Bladder microvascular endothelial cell (primary cell): ENCODE results near the gene SEMA4G. TPM values are rescaled to one million over a fixed set of nuclear protein-coding genes. Genes with fewer than 3 reads are reported as not detected.

ENCODE experiments used
- total RNA-seq: library from RNA; depleted of rRNA; stranded (reverse); fragments of >200 nt; gene quantifications from 2 replicates; pipeline ENCODE4 v1.2.3, GENCODE V29; 2014

The SEMA4G gene, protein sequence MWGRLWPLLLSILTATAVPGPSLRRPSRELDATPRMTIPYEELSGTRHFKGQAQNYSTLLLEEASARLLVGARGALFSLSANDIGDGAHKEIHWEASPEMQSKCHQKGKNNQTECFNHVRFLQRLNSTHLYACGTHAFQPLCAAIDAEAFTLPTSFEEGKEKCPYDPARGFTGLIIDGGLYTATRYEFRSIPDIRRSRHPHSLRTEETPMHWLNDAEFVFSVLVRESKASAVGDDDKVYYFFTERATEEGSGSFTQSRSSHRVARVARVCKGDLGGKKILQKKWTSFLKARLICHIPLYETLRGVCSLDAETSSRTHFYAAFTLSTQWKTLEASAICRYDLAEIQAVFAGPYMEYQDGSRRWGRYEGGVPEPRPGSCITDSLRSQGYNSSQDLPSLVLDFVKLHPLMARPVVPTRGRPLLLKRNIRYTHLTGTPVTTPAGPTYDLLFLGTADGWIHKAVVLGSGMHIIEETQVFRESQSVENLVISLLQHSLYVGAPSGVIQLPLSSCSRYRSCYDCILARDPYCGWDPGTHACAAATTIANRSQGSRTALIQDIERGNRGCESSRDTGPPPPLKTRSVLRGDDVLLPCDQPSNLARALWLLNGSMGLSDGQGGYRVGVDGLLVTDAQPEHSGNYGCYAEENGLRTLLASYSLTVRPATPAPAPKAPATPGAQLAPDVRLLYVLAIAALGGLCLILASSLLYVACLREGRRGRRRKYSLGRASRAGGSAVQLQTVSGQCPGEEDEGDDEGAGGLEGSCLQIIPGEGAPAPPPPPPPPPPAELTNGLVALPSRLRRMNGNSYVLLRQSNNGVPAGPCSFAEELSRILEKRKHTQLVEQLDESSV
- 1.8 and 2.8 TPM in 2 replicates for total RNA-seq

DNA sequence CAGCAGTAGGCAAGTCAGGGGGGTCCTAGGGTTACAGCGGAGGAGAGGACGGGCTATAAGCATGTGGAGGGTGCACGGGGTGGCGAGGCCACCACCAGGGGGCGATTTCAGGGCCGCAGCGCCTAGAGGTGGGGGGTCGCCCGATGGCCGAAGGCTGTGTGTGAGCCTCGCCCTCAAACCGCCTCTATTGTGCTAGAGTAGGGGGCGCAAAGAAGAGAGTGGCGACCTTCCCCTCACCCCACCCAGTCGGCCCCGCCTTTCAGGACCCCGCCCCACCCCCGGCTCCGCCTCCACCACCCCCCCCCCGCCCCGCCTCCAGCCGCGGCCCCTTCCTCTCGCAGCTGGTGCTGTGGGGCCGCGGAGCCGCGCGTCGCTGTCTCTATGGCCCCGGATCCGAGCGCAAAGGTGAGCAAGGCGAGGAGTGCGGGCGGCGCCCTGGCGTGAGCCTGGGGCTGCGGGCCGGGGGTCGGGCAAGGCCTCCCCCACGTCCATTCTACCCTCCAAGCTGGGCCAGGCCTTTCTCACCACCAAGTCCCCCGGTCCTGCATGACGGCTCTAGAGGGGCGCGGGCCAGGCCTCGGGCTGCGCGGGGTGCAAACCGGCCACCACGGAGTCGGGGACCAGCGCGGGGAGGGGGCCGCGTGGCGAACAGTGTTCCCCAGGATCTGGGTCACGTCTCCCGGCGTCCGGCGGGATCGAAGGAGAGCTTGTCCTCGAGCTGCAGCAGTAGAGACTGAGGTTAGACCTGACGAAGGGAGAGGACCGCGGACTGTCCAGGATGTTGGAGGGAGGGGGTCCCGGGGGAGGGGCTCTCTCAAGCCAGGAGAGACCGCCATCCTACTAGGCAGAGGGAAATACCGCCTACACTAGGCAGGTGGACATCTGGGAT lies at the start of gene SEMA4G:
TSS of gene SEMA4G (plus strand) at position 318 of the 889 bp plus-strand sequence. CDS start 3,409 bp downstream, outside the sequence.

DNA sequence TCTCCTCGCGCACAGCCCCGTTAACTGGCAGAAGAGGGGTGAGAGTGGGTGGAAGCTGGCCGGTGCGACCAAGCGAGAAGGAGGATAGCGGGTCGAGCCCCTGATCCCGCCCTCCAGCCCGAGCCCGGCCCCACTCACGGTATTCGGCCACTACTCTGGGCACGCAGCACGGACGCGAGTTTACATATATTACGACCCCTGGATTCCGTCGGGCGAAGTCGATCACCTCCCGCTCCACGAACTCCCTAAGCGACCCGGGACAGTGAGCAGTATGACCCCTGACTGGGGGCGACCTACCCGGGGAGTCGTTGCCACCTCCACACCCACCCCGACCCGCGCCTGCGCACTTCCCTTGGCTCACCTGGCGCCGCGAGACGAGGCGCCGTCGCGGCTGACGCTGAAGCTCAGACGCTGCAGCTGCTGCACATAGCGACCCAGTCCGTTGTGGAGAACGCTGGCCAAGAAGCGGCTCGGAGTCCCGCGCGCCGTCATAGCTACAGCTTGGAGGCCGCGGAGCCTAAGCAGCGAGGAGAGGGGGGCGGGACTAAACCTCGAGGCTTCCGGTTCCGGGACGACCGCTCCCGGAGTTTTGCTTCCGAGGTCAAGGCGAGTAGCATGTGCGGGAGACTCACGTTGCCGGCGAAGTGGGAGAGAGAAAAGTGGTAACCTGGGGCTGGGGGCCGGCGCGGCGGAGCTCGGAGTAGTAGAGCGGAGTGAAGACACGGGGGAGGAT lies 17.8 kb downstream of the SEMA4G start, which contains the start of the genes MRPL43 and TWNK:
TSS of gene MRPL43 (minus strand) at position 546 of the 733 bp plus-strand sequence. CDS start at position 492, 54 bp downstream.
TSS of gene TWNK (plus strand) at position 592 of the 733 bp plus-strand sequence. CDS start 668 bp downstream, outside the sequence.

DNA sequence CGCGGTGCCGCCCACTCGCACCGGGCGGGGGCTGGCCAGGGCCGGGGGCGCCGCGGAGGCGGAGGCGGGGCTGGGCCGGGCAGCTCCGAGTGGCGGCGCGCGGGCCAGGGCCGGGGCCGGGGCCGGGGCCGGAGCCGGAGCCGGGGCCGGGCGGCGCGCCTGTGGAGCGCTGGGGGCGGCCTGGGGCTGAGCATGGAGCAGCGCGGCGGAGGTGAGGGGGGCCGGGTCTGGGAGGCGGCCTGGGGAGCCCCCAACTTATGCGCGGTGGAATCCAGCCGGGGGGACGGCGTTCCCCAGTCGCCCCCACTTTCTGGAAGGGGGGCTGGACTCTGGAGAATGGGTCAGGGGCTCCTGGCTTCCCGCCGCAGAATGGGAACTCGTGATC lies 30.4 kb downstream of the SEMA4G start, which contains the start of gene LZTS2:
TSS of gene LZTS2 (plus strand) at position 67 of the 385 bp plus-strand sequence. CDS start 2,731 bp downstream, outside the sequence.

Other genes starting within 250 kb of the SEMA4G start
- not detected in 2 replicates for gene PAX2, start 223.9 kb upstream of the SEMA4G start, total RNA-seq
- 17.2 and 31.5 TPM in 2 replicates for gene SLF2, start 56.5 kb upstream of the SEMA4G start, total RNA-seq
- gene MRPL43, start 18.0 kb downstream of the SEMA4G start, total RNA-seq = 38.6 and 48.6 TPM in 2 replicates
- 3.7 and 11.5 TPM in 2 replicates for gene TWNK, start 18.0 kb downstream of the SEMA4G start, total RNA-seq
- gene LZTS2, start 30.3 kb downstream of the SEMA4G start, total RNA-seq = 40.8 and 47.3 TPM in 2 replicates
- 0.16 and 0.44 TPM in 2 replicates for gene PDZD7, start 61.6 kb downstream of the SEMA4G start, total RNA-seq
- gene SFXN3, start 61.7 kb downstream of the SEMA4G start, total RNA-seq = 46.9 and 81.9 TPM in 2 replicates
- gene KAZALD1, start 92.5 kb downstream of the SEMA4G start, total RNA-seq = 0.31 and 0.49 TPM in 2 replicates
- not detected in 2 replicates for gene TLX1, start 161.8 kb downstream of the SEMA4G start, total RNA-seq